Measurements from ENCODE around the gene MGAT3. TPM values are rescaled to one million over a fixed set of nuclear protein-coding genes. Genes with fewer than 3 reads are reported as not detected.

MGAT3 gene
- total and polyA plus RNA-seq, 2 donors (not counting 1 experiment from before 2014, with no cell fraction given) = 11.1 to 27.8 TPM

DNA sequence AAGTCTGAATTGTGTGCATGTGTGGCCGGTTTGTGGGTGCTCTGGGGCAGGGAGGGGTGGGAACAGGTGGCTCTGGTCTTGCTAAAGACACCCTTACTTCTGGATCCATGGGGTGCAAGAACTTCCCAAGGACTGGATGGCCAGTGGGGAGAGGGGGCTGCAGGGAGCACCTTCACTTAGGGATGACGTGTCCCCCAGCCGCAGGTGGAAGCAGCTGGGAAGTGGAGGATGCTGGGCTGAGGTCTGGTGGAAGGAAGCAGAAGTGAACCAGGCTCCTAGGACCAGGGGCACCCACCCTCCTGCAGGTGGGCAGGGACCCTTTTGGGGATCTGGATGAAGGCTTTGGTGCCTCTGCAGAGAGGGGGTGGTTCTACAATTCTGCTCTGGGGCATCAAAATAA is 35.4 kb downstream of the MGAT3 start:
- intact Hi-C loops (cut with micrococcal nuclease) = no loop called here
- ChIA-PET CTCF (interaction anchor here (0.6 to 10.4 kb wide), 12 partner anchors 24 to 543 kb away, joined by 3 to 166 read pairs (median 15); partner anchors contain the start of gene ATF4), POLR2A (interaction anchor here (0.7 to 1.7 kb wide), 2 partner anchors 50 to 143 kb away, joined by 3 to 9 read pairs; partner anchors contain the start of gene SYNGR1)
- TF ChIP-seq, protein P1, sequence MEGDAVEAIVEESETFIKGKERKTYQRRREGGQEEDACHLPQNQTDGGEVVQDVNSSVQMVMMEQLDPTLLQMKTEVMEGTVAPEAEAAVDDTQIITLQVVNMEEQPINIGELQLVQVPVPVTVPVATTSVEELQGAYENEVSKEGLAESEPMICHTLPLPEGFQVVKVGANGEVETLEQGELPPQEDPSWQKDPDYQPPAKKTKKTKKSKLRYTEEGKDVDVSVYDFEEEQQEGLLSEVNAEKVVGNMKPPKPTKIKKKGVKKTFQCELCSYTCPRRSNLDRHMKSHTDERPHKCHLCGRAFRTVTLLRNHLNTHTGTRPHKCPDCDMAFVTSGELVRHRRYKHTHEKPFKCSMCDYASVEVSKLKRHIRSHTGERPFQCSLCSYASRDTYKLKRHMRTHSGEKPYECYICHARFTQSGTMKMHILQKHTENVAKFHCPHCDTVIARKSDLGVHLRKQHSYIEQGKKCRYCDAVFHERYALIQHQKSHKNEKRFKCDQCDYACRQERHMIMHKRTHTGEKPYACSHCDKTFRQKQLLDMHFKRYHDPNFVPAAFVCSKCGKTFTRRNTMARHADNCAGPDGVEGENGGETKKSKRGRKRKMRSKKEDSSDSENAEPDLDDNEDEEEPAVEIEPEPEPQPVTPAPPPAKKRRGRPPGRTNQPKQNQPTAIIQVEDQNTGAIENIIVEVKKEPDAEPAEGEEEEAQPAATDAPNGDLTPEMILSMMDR (IDR thresholded peaks at IDR 0.05) = no peak
- Histone ChIP-seq H3K4me1 (ENCODE audit: control insufficient read depth in 2 of 2, insufficient read depth in 2 of 2, low read length in 2 of 2) (peaks cover 8 to 20% of the 10 kb centered on the region in 2 donors), H3K36me3 (replicated peaks in 1 of 2; ENCODE audit: control extremely low read depth in 1 of 2, control insufficient read depth in 1 of 2, extremely low read depth in 1 of 2, insufficient read depth in 2 of 2, low read length in 1 of 2) (peaks cover 0 to 2% of the 10 kb centered on the region in 2 experiments), H3K4me3 (ENCODE audit: control extremely low read depth in 1 of 5, extremely low read depth in 1 of 5, insufficient read depth in 1 of 5, low read depth in 2 of 5, low read length in 4 of 5) (no peak overlapping the region), H3K79me2 (ENCODE audit: control insufficient read depth, insufficient read depth, low read length) (no peaks in the 10 kb centered on the region), H3K9ac (ENCODE audit: low read length) (no peak overlapping the region), H3K27me3 (replicated peaks in 1 of 4; ENCODE audit: control extremely low read depth in 1 of 4, control insufficient read depth in 3 of 4, insufficient read depth in 4 of 4, low read length in 3 of 4) (no peaks in the 10 kb centered on the region), H3K4me2 (replicated peaks; ENCODE audit: low read depth, low read length, poor library complexity, severe bottlenecking) (no peak overlapping the region), H2AFZ (ENCODE audit: insufficient read depth, low read depth, low read length, poor library complexity, severe bottlenecking) (no peak overlapping the region), H3K9me3 (ENCODE audit: control extremely low read depth in 1 of 3, control insufficient read depth in 2 of 3, insufficient read depth in 1 of 3, low read length in 2 of 3) (no peaks in the 10 kb centered on the region), H4K20me1 (ENCODE audit: control insufficient read depth, insufficient read depth, low read length, poor library complexity, severe bottlenecking) (no peaks in the 10 kb centered on the region), H3K27ac (ENCODE audit: low read length in 2 of 2) (no peak overlapping the region)
- Mint-ChIP-seq H3K27ac (no peak overlapping the region), H3K4me1 (peaks cover 29% of the 10 kb centered on the region), H3K27me3 (no peaks in the 10 kb centered on the region), H3K9me3 (ENCODE audit: insufficient read depth) (no peaks in the 10 kb centered on the region), H3K4me3 (no peak overlapping the region)
- DNase-seq = no peak
- whole genome bisulfite sequencing (ENCODE audit: insufficient coverage) = 86% methylated on average over 3 of the region's 3 CpGs
- no peak for ATAC-seq (ENCODE audit: low read depth)

DNA sequence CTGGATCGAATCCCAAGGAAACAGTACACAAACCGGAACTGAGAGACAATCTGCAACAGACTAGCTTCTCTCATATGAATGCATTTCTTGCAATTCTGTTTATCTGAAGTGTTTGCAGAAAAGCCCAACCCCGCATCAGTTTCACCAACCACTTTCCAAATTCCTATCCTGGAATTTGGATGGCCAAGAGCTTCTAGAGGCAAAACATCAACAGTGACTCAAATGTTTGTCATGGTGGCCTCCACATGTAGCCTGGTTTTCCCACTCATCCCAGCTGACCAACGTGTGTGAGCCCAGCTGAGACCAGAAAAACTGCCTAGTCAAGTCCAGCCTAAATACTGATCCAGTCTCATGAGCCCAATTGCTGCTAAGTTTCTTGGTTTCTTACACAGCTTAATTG is 36.9 kb downstream of the MGAT3 start:
- peak overlapping the region; percentile 67 for H3K27ac Mint-ChIP-seq

More for the DNA sequence above, 36.9 kb downstream of the MGAT3 start:
- H3K4me2 ChIP-seq (replicated peaks; ENCODE audit: low read depth, low read length, poor library complexity, severe bottlenecking) = no peak overlapping the region
- H3K27ac ChIP-seq (ENCODE audit: low read length in 2 of 2) = no peak overlapping the region
- intact Hi-C loops (cut with micrococcal nuclease) = loop anchor here (1.0 to 2.0 kb wide), 2 partner anchors 36 to 57 kb away; no protein-coding TSS in a partner anchor
- H3K4me1 Mint-ChIP-seq = peaks cover 30% of the 10 kb centered on the region
- no peaks in the 10 kb centered on the region for H4K20me1 ChIP-seq (ENCODE audit: control insufficient read depth, insufficient read depth, low read length, poor library complexity, severe bottlenecking)
- DNase-seq (no peak), ATAC-seq (ENCODE audit: low read depth) (no peak)
- H2AFZ ChIP-seq (ENCODE audit: insufficient read depth, low read depth, low read length, poor library complexity, severe bottlenecking) = no peak overlapping the region
- ChIA-PET POLR2A (no interaction called here), CTCF (interaction anchor here (0.7 to 10.4 kb wide), 27 partner anchors 8 to 542 kb away, joined by 3 to 166 read pairs (median 7); partner anchors contain the start of genes ATF4, MIEF1 and TAB1)
- H3K9me3 ChIP-seq (ENCODE audit: control extremely low read depth in 1 of 3, control insufficient read depth in 2 of 3, insufficient read depth in 1 of 3, low read length in 2 of 3) = no peaks in the 10 kb centered on the region
- H3K27me3 ChIP-seq (replicated peaks in 1 of 4; ENCODE audit: control extremely low read depth in 1 of 4, control insufficient read depth in 3 of 4, insufficient read depth in 4 of 4, low read length in 3 of 4) = no peaks in the 10 kb centered on the region
- no peak for TF ChIP-seq EZH2 (IDR thresholded peaks at IDR 0.05; ENCODE audit: borderline replicate concordance, insufficient read depth, low read depth, low read length, poor library complexity, severe bottlenecking)
- TF ChIP-seq, protein P1 (IDR thresholded peaks at IDR 0.05) = no peak
- no peaks in the 10 kb centered on the region for H3K79me2 ChIP-seq (ENCODE audit: control insufficient read depth, insufficient read depth, low read length)
- no peak overlapping the region for H3K4me3 ChIP-seq (ENCODE audit: control extremely low read depth in 1 of 5, extremely low read depth in 1 of 5, insufficient read depth in 1 of 5, low read depth in 2 of 5, low read length in 4 of 5)
- no peaks in the 10 kb centered on the region for H3K36me3 ChIP-seq (replicated peaks in 1 of 2; ENCODE audit: control extremely low read depth in 1 of 2, control insufficient read depth in 1 of 2, extremely low read depth in 1 of 2, insufficient read depth in 2 of 2, low read length in 1 of 2)
- no peaks in the 10 kb centered on the region for H3K9me3 Mint-ChIP-seq (ENCODE audit: insufficient read depth)
- peaks cover 8 to 20% of the 10 kb centered on the region in 2 donors for H3K4me1 ChIP-seq (ENCODE audit: control insufficient read depth in 2 of 2, insufficient read depth in 2 of 2, low read length in 2 of 2)
- H3K27me3 Mint-ChIP-seq = no peaks in the 10 kb centered on the region
- H3K4me3 Mint-ChIP-seq = no peak overlapping the region
- no peak overlapping the region for H3K9ac ChIP-seq (ENCODE audit: low read length)
- WGBS (ENCODE audit: insufficient coverage) = 97% methylated on average over 4 of the region's 4 CpGs
